GM18951 (cell line): ENCODE measurements around the gene SCART1.

Experiments used
- POLR2A ChIP-seq: IDR thresholded peaks from 4 replicates; pipeline ENCODE4 v1.6.1; 2011; ENCODE audit warnings: mild to moderate bottlenecking; ENCODE audit not compliant: insufficient read length, insufficient read depth; ENCODE audit errors: extremely low read depth
- in situ Hi-C: fragments of 300-500 bp; cut with MboI; formaldehyde crosslinking; loops from one replicate; pipeline ENCODE4 v1.12.0; 2022; ENCODE audit warnings: low sequenced_read_pairs, mixed read lengths, inconsistent platforms; ENCODE audit not compliant: unreplicated experiment

SCART1 gene

GRCh38 chr10:133442967-133443924 lies 10.5 kb upstream of the SCART1 start:
- in situ Hi-C loops: no loop called here
- no peak for TF ChIP-seq POLR2A

GRCh38 chr10:133444342-133445267 lies 9.1 kb upstream of the SCART1 start:
- in situ Hi-C loops: no loop called here
- TF ChIP-seq POLR2A: no peak

- TF ChIP-seq POLR2A: no peak
- in situ Hi-C loops: no loop called here
Measured at GRCh38 chr10:133445268-133445732, 8.4 kb upstream of the SCART1 start.

GRCh38 chr10:133445751-133446708 lies 7.7 kb upstream of the SCART1 start:
- in situ Hi-C loops: no loop called here

GRCh38 chr10:133446979-133447378 lies 6.8 kb upstream of the SCART1 start:
- no peak for TF ChIP-seq POLR2A
- in situ Hi-C loops: no loop called here

More at GRCh38 chr10:133445751-133446708, 7.7 kb upstream of the SCART1 start:
- TF ChIP-seq POLR2A: no peak

GRCh38 chr10:133448120-133448519 lies 5.6 kb upstream of the SCART1 start:
- in situ Hi-C loops: no loop called here
- TF ChIP-seq POLR2A: no peak

GRCh38 chr10:133451346-133451745 lies 2.4 kb upstream of the SCART1 start:
- no peak for TF ChIP-seq POLR2A
- in situ Hi-C loops: no loop called here

GRCh38 chr10:133452453-133452852 lies 1.3 kb upstream of the SCART1 start:
- in situ Hi-C loops: no loop called here
- no peak for TF ChIP-seq POLR2A

GRCh38 chr10:133454204-133454893 lies 604 bp downstream of the SCART1 start:
- in situ Hi-C loops: no loop called here
- TF ChIP-seq POLR2A: no peak

- in situ Hi-C loops: no loop called here
- no peak for TF ChIP-seq POLR2A
Measured at GRCh38 chr10:133455196-133455595, 1.5 kb downstream of the SCART1 start.

- in situ Hi-C loops: no loop called here
- no peak for TF ChIP-seq POLR2A
Measured at GRCh38 chr10:133455611-133456031, 1.9 kb downstream of the SCART1 start.

GRCh38 chr10:133456041-133456951 lies 2.6 kb downstream of the SCART1 start:
- no peak for TF ChIP-seq POLR2A

More at GRCh38 chr10:133456041-133456951, 2.6 kb downstream of the SCART1 start:
- in situ Hi-C loops: no loop called here
